ENCODE results near the gene TTC27. TPM values are rescaled to one million over a fixed set of nuclear protein-coding genes. Genes with fewer than 3 reads are reported as not detected.
"Not testable (repeated sequence)": the region's sequence is repeated elsewhere in the genome, so short reads cannot be mapped to it uniquely, and the experiment has no call there.

TTC27 gene
- total and polyA plus RNA-seq, 8 donors, result 9.9 to 26.9 (median 22.5) TPM

GRCh38 chr2:32844253-32844652 lies 216.4 kb downstream of the TTC27 start:
- ATAC-seq (no peak), DNase-seq (no peak)
- TF ChIP-seq CTCF (IDR thresholded peaks at IDR 0.05), result no peak
- no peaks in the 10 kb centered on the region for H3K9me3 ChIP-seq
- no peak overlapping the region for H3K4me3 ChIP-seq
- intact Hi-C loops (cut with DNase I), result no loop called here
- H3K4me1 ChIP-seq, result no peaks in the 10 kb centered on the region
- H3K27ac ChIP-seq, result no peak overlapping the region
- H3K27me3 ChIP-seq, result no peaks in the 10 kb centered on the region
- no peaks in the 10 kb centered on the region for H3K36me3 ChIP-seq

GRCh38 chr2:32846274-32846673 lies 218.4 kb downstream of the TTC27 start:
- H3K27ac ChIP-seq; intact Hi-C loops (cut with DNase I); ATAC-seq; H3K9me3 ChIP-seq; H3K27me3 ChIP-seq; H3K4me1 ChIP-seq; H3K4me3 ChIP-seq; H3K36me3 ChIP-seq; DNase-seq: not testable (repeated sequence)

GRCh38 chr2:32847734-32848133 lies 219.9 kb downstream of the TTC27 start:
- H3K36me3 ChIP-seq, result no peaks in the 10 kb centered on the region
- no peak for ATAC-seq
- DNase-seq, result no peak
- H3K4me1 ChIP-seq, result no peaks in the 10 kb centered on the region
- H3K27ac ChIP-seq, result no peak overlapping the region
- H3K27me3 ChIP-seq, result no peaks in the 10 kb centered on the region
- H3K4me3 ChIP-seq, result no peak overlapping the region
- intact Hi-C loops (cut with DNase I), result no loop called here
- no peak for TF ChIP-seq CTCF (IDR thresholded peaks at IDR 0.05)
- H3K9me3 ChIP-seq, result no peaks in the 10 kb centered on the region

- Histone ChIP-seq H3K36me3 (no peaks in the 10 kb centered on the region), H3K27me3 (no peaks in the 10 kb centered on the region), H3K27ac (no peak overlapping the region), H3K4me1 (no peaks in the 10 kb centered on the region), H3K9me3 (no peaks in the 10 kb centered on the region), H3K4me3 (no peak overlapping the region)
- no peak for TF ChIP-seq CTCF (IDR thresholded peaks at IDR 0.05)
- DNase-seq, result no peak
- intact Hi-C loops (cut with DNase I), result no loop called here
- no peak for ATAC-seq
These were observed 221.8 kb downstream of the TTC27 start for GRCh38 chr2:32849456-32850194.

GRCh38 chr2:32851777-32852439 lies 224.1 kb downstream of the TTC27 start:
- H3K27ac ChIP-seq, result no peak overlapping the region

More at GRCh38 chr2:32851777-32852439, 224.1 kb downstream of the TTC27 start:
- TF ChIP-seq CTCF (IDR thresholded peaks at IDR 0.05), result no peak
- Histone ChIP-seq H3K4me1 (no peaks in the 10 kb centered on the region), H3K9me3 (no peaks in the 10 kb centered on the region), H3K27me3 (no peaks in the 10 kb centered on the region), H3K36me3 (no peaks in the 10 kb centered on the region), H3K4me3 (no peak overlapping the region)
- DNase-seq, result no peak
- intact Hi-C loops (cut with DNase I), result no loop called here
- ATAC-seq, result no peak

All from left lung (tissue), 10 donors.